Mesenteric fat pad (tissue), 1 donor: ENCODE results near the gene NF2. TPM values are rescaled to one million over a fixed set of nuclear protein-coding genes. Genes with fewer than 3 reads are reported as not detected.

ENCODE experiments used
- DNase-seq: peaks from one replicate; pipeline ENCODE4 v3.0.0-alpha.2; 2020; ENCODE audit warnings: low spot score
- total RNA-seq: library from RNA; stranded (reverse); fragmentation: NEBNext Ultra II Directional; extraction: Animal tissue kit (Norgen Biotek cat#: 25700); gene quantifications from one replicate; pipeline ENCODE4 v1.2.1, GENCODE V29; 2021
- donor health status: DM: yes; HTN: yes; CAD: no.

NF2 gene
- total RNA-seq, 1 donor from 2014 or later, result 34.1 TPM

- DNase-seq, result no peak
Observed at GRCh38 chr22:29629903-29630516, 26.6 kb downstream of the NF2 start.

- no peak for DNase-seq
Observed at GRCh38 chr22:29630987-29631386, 27.6 kb downstream of the NF2 start.

GRCh38 chr22:29631725-29632124 lies 28.3 kb downstream of the NF2 start:
- DNase-seq, result no peak

- no peak for DNase-seq
Observed at GRCh38 chr22:29632672-29633071, 29.2 kb downstream of the NF2 start.

GRCh38 chr22:29633514-29634312 lies 30.3 kb downstream of the NF2 start:
- DNase-seq, result no peak

GRCh38 chr22:29634847-29635246 lies 31.4 kb downstream of the NF2 start:
- DNase-seq, result no peak

GRCh38 chr22:29635734-29636357 lies 32.4 kb downstream of the NF2 start:
- no peak for DNase-seq

- DNase-seq, result no peak
Observed at GRCh38 chr22:29636751-29637150, 33.3 kb downstream of the NF2 start.

GRCh38 chr22:29637181-29637580 lies 33.7 kb downstream of the NF2 start:
- DNase-seq, result no peak

GRCh38 chr22:29638678-29639077 lies 35.2 kb downstream of the NF2 start:
- no peak for DNase-seq

GRCh38 chr22:29639096-29639495 lies 35.7 kb downstream of the NF2 start:
- DNase-seq, result no peak

- DNase-seq, result no peak
Observed at GRCh38 chr22:29641042-29641699, 37.7 kb downstream of the NF2 start.

- no peak for DNase-seq
Observed at GRCh38 chr22:29641700-29642330, 38.4 kb downstream of the NF2 start.

GRCh38 chr22:29642694-29643093 lies 39.3 kb downstream of the NF2 start:
- DNase-seq, result no peak

- no peak for DNase-seq
Observed at GRCh38 chr22:29647954-29648737, 44.7 kb downstream of the NF2 start.

GRCh38 chr22:29650370-29650769 lies 46.9 kb downstream of the NF2 start:
- no peak for DNase-seq

- DNase-seq, result no peak
Observed at GRCh38 chr22:29651652-29652051, 48.2 kb downstream of the NF2 start.

GRCh38 chr22:29654420-29654819 lies 51.0 kb downstream of the NF2 start:
- no peak for DNase-seq

GRCh38 chr22:29654882-29655281 lies 51.4 kb downstream of the NF2 start:
- DNase-seq, result no peak

- DNase-seq, result no peak
Observed at GRCh38 chr22:29658176-29658575, 54.7 kb downstream of the NF2 start.

GRCh38 chr22:29660021-29660420 lies 56.6 kb downstream of the NF2 start:
- no peak for DNase-seq
